H1 (cell line): ENCODE measurements around the gene CDC42BPB. TPM values are rescaled to one million over a fixed set of nuclear protein-coding genes. Genes with fewer than 3 reads are reported as not detected.

ENCODE experiments used
- CTCF ChIA-PET: fragments of 300-600 bp; sonication (Branson Sonifier 250); formaldehyde crosslinking; loops from one replicate; lab custom pipeline; 2021; ENCODE audit not compliant: partially characterized antibody; lab: Charles Lee
- POLR2A ChIA-PET: fragments of 300-600 bp; sonication (Branson Sonifier 250); formaldehyde crosslinking; loops from one replicate; lab custom pipeline; 2021; ENCODE audit warnings: inconsistent platforms; ENCODE audit not compliant: partially characterized antibody; lab: Charles Lee
- DNase-seq, 2 experiments: peaks; one replicate each; pipeline versions ENCODE4 v3.0.0 to v3.0.0-alpha.2; 2010 to 2022; ENCODE audit warnings: low spot score in 2 of 2, low read depth in 1 of 2, mixed read lengths in 1 of 2
- FAIRE-seq: peaks from 2 replicates; lab custom pipeline; 2011; peaks lifted over from hg19 to GRCh38; lab: Jason Lieb, UNC
- H2AFZ ChIP-seq: 2 replicates; pipeline ENCODE4 v1.8.1; 2012; ENCODE audit warnings: low read length, inconsistent platforms
- H2AK5ac ChIP-seq: 2 replicates; pipeline ENCODE4 v1.6.1; 2013; ENCODE audit warnings: low read depth, low read length
- H2BK120ac ChIP-seq: replicated peaks from 2 replicates; pipeline ENCODE3; 2013; ENCODE audit warnings: low read depth, low read length, inconsistent platforms
- H2BK12ac ChIP-seq: 2 replicates; pipeline ENCODE4 v1.6.1; 2013; ENCODE audit warnings: low read depth, low read length
- H2BK15ac ChIP-seq: 2 replicates; pipeline ENCODE4 v1.6.1; 2013; ENCODE audit warnings: low read length
- H2BK20ac ChIP-seq: 2 replicates; pipeline ENCODE4 v1.6.1; 2013; ENCODE audit warnings: low read length
- H2BK5ac ChIP-seq: 2 replicates; pipeline ENCODE4 v1.6.1; 2013; ENCODE audit warnings: low read depth, low read length
- H3K14ac ChIP-seq: 2 replicates; pipeline ENCODE4 v1.6.1; 2013; ENCODE audit warnings: inconsistent platforms; ENCODE audit not compliant: insufficient read length
- H3K18ac ChIP-seq: 2 replicates; pipeline ENCODE4 v1.6.1; 2013; ENCODE audit warnings: low read length; ENCODE audit errors: extremely low read depth
- H3K23ac ChIP-seq: 2 replicates; pipeline ENCODE4 v1.6.1; 2013; ENCODE audit warnings: inconsistent platforms; ENCODE audit not compliant: insufficient read length
- H3K23me2 ChIP-seq: 2 replicates; pipeline ENCODE4 v1.6.1; 2013; ENCODE audit warnings: low read depth, low read length
- H3K27ac ChIP-seq: 2 replicates; pipeline ENCODE4 v1.6.1; 2011; ENCODE audit warnings: low read depth, low read length, inconsistent platforms
- H3K27me3 ChIP-seq, 4 experiments: replicated peaks in 1 of 4; 1 replicate in 1 of 4; 2 replicates in 3 of 4; pipeline versions ENCODE4 v1.6.1 to v1.8.1; 2011 to 2013; ENCODE audit warnings: low read length in 3 of 4, mild to moderate bottlenecking in 3 of 4, inconsistent platforms in 2 of 4, mixed read lengths in 2 of 4, moderate library complexity in 1 of 4; ENCODE audit not compliant: control insufficient read depth in 3 of 4, insufficient read depth in 3 of 4; ENCODE audit errors: extremely low read depth in 1 of 4
- H3K36me3 ChIP-seq, 4 experiments: 2 replicates each; pipeline versions ENCODE4 v1.6.1 to v1.8.1; 2011 to 2013; ENCODE audit warnings: mild to moderate bottlenecking in 4 of 4, low read length in 3 of 4, moderate library complexity in 2 of 4, control low read depth in 1 of 4, inconsistent platforms in 1 of 4; ENCODE audit not compliant: insufficient read depth in 4 of 4, control insufficient read depth in 2 of 4
- H3K4ac ChIP-seq: replicated peaks from 2 replicates; pipeline ENCODE3; 2013; ENCODE audit warnings: low read length, low read depth, mixed read lengths, inconsistent platforms; ENCODE audit not compliant: insufficient read length
- H3K4me1 ChIP-seq, 4 experiments: replicated peaks in 1 of 4; 1 replicate in 1 of 4; 2 replicates in 3 of 4; pipeline versions ENCODE4 v1.6.1 to v1.8.1; 2011 to 2013; ENCODE audit warnings: low read length in 3 of 4, inconsistent platforms in 2 of 4, mixed read lengths in 1 of 4; ENCODE audit not compliant: insufficient read depth in 4 of 4, control insufficient read depth in 3 of 4
- H3K4me2 ChIP-seq, 2 experiments: 2 replicates each; pipeline versions ENCODE4 v1.6.1 to v1.8.1; 2011 to 2013; ENCODE audit warnings: low read depth in 2 of 2, low read length in 2 of 2, control low read depth in 1 of 2, inconsistent platforms in 1 of 2, mild to moderate bottlenecking in 1 of 2; ENCODE audit not compliant: insufficient read depth in 1 of 2
- H3K4me3 ChIP-seq, 4 experiments: fragments of 200-600, 300-600 bp in 1 of 4; sonication (generic), shearing (Covaris generic), sonication (Bioruptor Twin) in 1 of 4; 2 replicates each; pipeline versions ENCODE4 v1.5.1 to v1.8.1; 2011 to 2016; ENCODE audit warnings: low read length in 4 of 4, low read depth in 3 of 4, control low read depth in 2 of 4, inconsistent platforms in 2 of 4, mild to moderate bottlenecking in 2 of 4, mixed read lengths in 1 of 4, moderate library complexity in 1 of 4; ENCODE audit not compliant: insufficient read depth in 2 of 4; ENCODE audit errors: extremely low read depth in 1 of 4
- H3K56ac ChIP-seq: replicated peaks from 2 replicates; pipeline ENCODE3; 2013; ENCODE audit warnings: low read depth, mild to moderate bottlenecking, mixed read lengths, low read length, inconsistent platforms; ENCODE audit not compliant: insufficient read length
- H3K79me1 ChIP-seq: 2 replicates; pipeline ENCODE4 v1.6.1; 2013; ENCODE audit warnings: low read depth, low read length, control low read depth
- H3K79me2 ChIP-seq, 2 experiments: 2 replicates each; pipeline versions ENCODE4 v1.6.1 to v1.8.1; 2012 to 2013; ENCODE audit warnings: low read length in 2 of 2, mild to moderate bottlenecking in 2 of 2, inconsistent platforms in 1 of 2; ENCODE audit not compliant: insufficient read depth in 2 of 2, control insufficient read depth in 1 of 2
- H3K9ac ChIP-seq, 4 experiments: replicated peaks in 1 of 4; 1 replicate in 1 of 4; 2 replicates in 3 of 4; pipeline versions ENCODE4 v1.6.1 to v1.8.1; 2011 to 2013; ENCODE audit warnings: low read depth in 3 of 4, low read length in 3 of 4, control low read depth in 2 of 4, mild to moderate bottlenecking in 2 of 4, moderate library complexity in 2 of 4, inconsistent platforms in 1 of 4; ENCODE audit errors: extremely low read depth in 1 of 4
- H3K9me3 ChIP-seq, 2 experiments: 2 replicates each; pipeline versions ENCODE4 v1.6.1 to v1.8.1; 2012 to 2013; ENCODE audit warnings: mild to moderate bottlenecking in 2 of 2, moderate library complexity in 2 of 2, control low read depth in 1 of 2, inconsistent platforms in 1 of 2, low read depth in 1 of 2, low read length in 1 of 2, mixed read lengths in 1 of 2; ENCODE audit not compliant: insufficient read depth in 2 of 2
- H4K20me1 ChIP-seq, 2 experiments: replicated peaks in 1 of 2; 2 replicates each; pipeline versions ENCODE3 to v1.8.1; 2011 to 2013; ENCODE audit warnings: inconsistent platforms in 2 of 2, low read length in 2 of 2, mild to moderate bottlenecking in 1 of 2; ENCODE audit not compliant: insufficient read depth in 2 of 2, control insufficient read depth in 1 of 2
- H4K5ac ChIP-seq: 2 replicates; pipeline ENCODE4 v1.6.1; 2013; ENCODE audit warnings: low read length, low read depth, mixed read lengths, inconsistent platforms; ENCODE audit not compliant: insufficient read length
- H4K8ac ChIP-seq: 2 replicates; pipeline ENCODE4 v1.8.0; 2013; ENCODE audit warnings: mild to moderate bottlenecking, moderate library complexity, low read length, inconsistent platforms; ENCODE audit not compliant: insufficient read depth; ENCODE audit errors: extremely low read depth
- H4K91ac ChIP-seq: replicated peaks from 2 replicates; pipeline ENCODE3; 2013; ENCODE audit warnings: low read length, mixed read lengths, inconsistent platforms; ENCODE audit not compliant: insufficient read length
- CTCF ChIP-seq, 3 experiments: IDR thresholded peaks; 1 replicate in 2 of 3; 2 replicates in 1 of 3; pipeline versions ENCODE4 v1.5.1 to v1.6.1; 2011; ENCODE audit warnings: low read length in 3 of 3, mild to moderate bottlenecking in 3 of 3, inconsistent platforms in 2 of 3, low read depth in 1 of 3, moderate library complexity in 1 of 3; ENCODE audit not compliant: insufficient read depth in 1 of 3; ENCODE audit errors: control extremely low read depth in 1 of 3
- PHF8 ChIP-seq: fragments of 200-600 bp; sonication (generic); conservative IDR thresholded peaks from 2 replicates; pipeline ENCODE4 v1.7.1; 2012; ENCODE audit warnings: low read depth, mild to moderate bottlenecking, inconsistent platforms, low read length, moderate library complexity
- RNF2 ChIP-seq: fragments of 200-900, 300-1000 bp; sonication (generic); IDR thresholded peaks from 2 replicates; pipeline ENCODE4 v1.7.1; 2016; ENCODE audit warnings: borderline replicate concordance, low read depth, mild to moderate bottlenecking, antibody characterized with exemption, low read length; ENCODE audit not compliant: poor library complexity, severe bottlenecking; ENCODE audit errors: missing control alignments
- RXRA ChIP-seq: IDR thresholded peaks from 2 replicates; pipeline ENCODE4 v1.6.1; 2011; ENCODE audit warnings: low read depth, mild to moderate bottlenecking, low read length, moderate library complexity; ENCODE audit not compliant: insufficient read depth
- SP1 ChIP-seq: IDR thresholded peaks from 2 replicates; pipeline ENCODE4 v1.6.1; 2011; ENCODE audit warnings: low read depth, low read length
- TAF1 ChIP-seq: IDR thresholded peaks from 2 replicates; pipeline ENCODE4 v1.6.1; 2011; ENCODE audit warnings: mild to moderate bottlenecking, low read depth, low read length
- WGBS, 2 experiments: shearing (Covaris generic) in 1 of 2; methylation state at CpG; one replicate each; pipeline versions ENCODE4 v1.1.6 to v1.1.7; 2013 to 2015; ENCODE audit warnings: low lambda C conversion rate in 2 of 2, mixed read lengths in 2 of 2, inconsistent platforms in 1 of 2, low coverage in 1 of 2, missing lambda C conversion rate in 1 of 2; ENCODE audit not compliant: insufficient replicate concordance in 2 of 2, insufficient coverage in 1 of 2, insufficient read length in 1 of 2; ENCODE audit errors: extremely low coverage in 1 of 2, missing lambda C conversion rate in 1 of 2; 5-methylcytosine and 5-hydroxymethylcytosine counted together
- polyA plus RNA-seq, 7 experiments: library from polyadenylated mRNA; depleted of rRNA in 3 of 7; stranded (reverse) in 5 of 7; unstranded in 2 of 7; fragments of >200 nt in 5 of 7; fragments of 200-250 nt in 2 of 7; gene quantifications; 1 replicate in 5 of 7; 2 replicates in 1 of 7; 4 replicates in 1 of 7; pipeline versions ENCODE4 v1.2.1 to v1.2.3, GENCODE V29; 2011 to 2013; ENCODE audit warnings: missing spikeins in 2 of 7, mixed read lengths in 2 of 7
- total RNA-seq: library from RNA; stranded (reverse); fragmentation: NEBNext Ultra II Directional; extraction: Animal tissue kit (Norgen Biotek cat#: 25700); gene quantifications from 2 replicates; pipeline ENCODE4 v1.2.1, GENCODE V29; 2021

Gene CDC42BPB
- total and polyA plus RNA-seq, 2 of the 8 experiments (the other 6 are each of a cell fraction or from before 2014, with no cell fraction given): 51.2 to 88.2 TPM

GRCh38 chr14:103008126-103008525, 49.2 kb downstream of the CDC42BPB start:
- 93% methylated on average over 10 of the region's 10 CpGs; no CpG with 5 or more reads in 1 of the 2 experiments for WGBS, 2 experiments
- Histone ChIP-seq H3K56ac (no peak overlapping the region), H3K23ac (no peak overlapping the region), H2AK5ac (no peak overlapping the region), H4K20me1 (peaks cover 6 to 15% of the 10 kb centered on the region in 2 experiments), H3K23me2 (no peaks in the 10 kb centered on the region), H3K79me1 (peaks cover 13% of the 10 kb centered on the region), H3K14ac (no peak overlapping the region), H3K4me2 (no peak overlapping the region), H4K5ac (no peak overlapping the region), H3K36me3 (peaks cover 0 to 9% (median 4%) of the 10 kb centered on the region in 4 experiments; a peak in 4 of 8 replicates), H2BK12ac (no peak overlapping the region), H3K4me1 (no peaks in the 10 kb centered on the region), H2BK20ac (no peak overlapping the region), H2BK120ac (no peak overlapping the region), H3K27ac (no peak overlapping the region), H4K91ac (no peak overlapping the region), H3K79me2 (peaks cover 0 to 13% of the 10 kb centered on the region in 2 experiments; a peak in 2 of 4 replicates), H2BK5ac (no peak overlapping the region), H3K9ac (no peak overlapping the region), H2BK15ac (no peak overlapping the region), H2AFZ (no peak overlapping the region), H3K4me3 (no peak overlapping the region), H4K8ac (no peak overlapping the region), H3K4ac (no peak overlapping the region), H3K18ac (no peak overlapping the region), H3K9me3 (no peaks in the 10 kb centered on the region), H3K27me3 (no peaks in the 10 kb centered on the region)
- no peak for TF ChIP-seq TAF1
- no peak for TF ChIP-seq SP1
- no peak for TF ChIP-seq RNF2
- no peak for TF ChIP-seq RXRA
- TF ChIP-seq CTCF (IDR thresholded peaks at IDR 0.05; ENCODE audit: control extremely low read depth in 1 of 3, insufficient read depth in 1 of 3, low read depth in 1 of 3, low read length in 3 of 3): no peak
- TF ChIP-seq PHF8: no peak
- DNase-seq (no peak), FAIRE-seq (no peak)
- ChIA-PET POLR2A (no interaction called here), CTCF (no interaction called here)
